ENCODE data around the gene TPRX1.

DNA sequence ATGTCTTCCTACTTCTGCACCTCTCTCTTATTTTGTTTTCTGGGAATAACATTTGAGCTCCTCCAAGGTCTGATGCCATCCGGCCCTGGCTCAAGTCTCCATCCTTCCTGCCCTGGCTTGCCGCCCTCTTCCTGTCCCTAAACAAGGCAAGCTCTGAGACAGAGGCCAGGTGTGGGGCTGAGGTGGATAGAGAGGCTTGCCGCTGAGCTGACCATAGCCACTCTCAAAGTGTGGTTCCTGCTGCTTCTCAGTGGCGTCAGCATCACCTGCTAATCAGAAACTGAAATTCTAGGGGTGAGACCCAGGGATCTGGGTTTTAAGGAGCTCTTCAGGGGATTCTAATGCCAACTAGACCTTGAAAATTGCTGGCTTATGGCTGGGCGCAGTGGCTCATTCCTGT is 48.7 kb upstream of the TPRX1 start:
- TF ChIP-seq, protein P1, sequence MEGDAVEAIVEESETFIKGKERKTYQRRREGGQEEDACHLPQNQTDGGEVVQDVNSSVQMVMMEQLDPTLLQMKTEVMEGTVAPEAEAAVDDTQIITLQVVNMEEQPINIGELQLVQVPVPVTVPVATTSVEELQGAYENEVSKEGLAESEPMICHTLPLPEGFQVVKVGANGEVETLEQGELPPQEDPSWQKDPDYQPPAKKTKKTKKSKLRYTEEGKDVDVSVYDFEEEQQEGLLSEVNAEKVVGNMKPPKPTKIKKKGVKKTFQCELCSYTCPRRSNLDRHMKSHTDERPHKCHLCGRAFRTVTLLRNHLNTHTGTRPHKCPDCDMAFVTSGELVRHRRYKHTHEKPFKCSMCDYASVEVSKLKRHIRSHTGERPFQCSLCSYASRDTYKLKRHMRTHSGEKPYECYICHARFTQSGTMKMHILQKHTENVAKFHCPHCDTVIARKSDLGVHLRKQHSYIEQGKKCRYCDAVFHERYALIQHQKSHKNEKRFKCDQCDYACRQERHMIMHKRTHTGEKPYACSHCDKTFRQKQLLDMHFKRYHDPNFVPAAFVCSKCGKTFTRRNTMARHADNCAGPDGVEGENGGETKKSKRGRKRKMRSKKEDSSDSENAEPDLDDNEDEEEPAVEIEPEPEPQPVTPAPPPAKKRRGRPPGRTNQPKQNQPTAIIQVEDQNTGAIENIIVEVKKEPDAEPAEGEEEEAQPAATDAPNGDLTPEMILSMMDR (conservative IDR thresholded peaks at IDR 0.05; ENCODE audit: low read depth, low read length) = no peak
- TF ChIP-seq POLR2A (IDR thresholded peaks at IDR 0.05; ENCODE audit: low read depth, low read length) (no peak), MXI1 (IDR thresholded peaks at IDR 0.05; ENCODE audit: borderline replicate concordance, low read depth, low read length) (no peak), RFX5 (IDR thresholded peaks at IDR 0.05; ENCODE audit: low read depth, low read length) (no peak), MAZ (IDR thresholded peaks at IDR 0.05; ENCODE audit: borderline replicate concordance, low read depth, low read length) (no peak), RAD21 (IDR thresholded peaks at IDR 0.05; ENCODE audit: low read length) (no peak), FOS (IDR thresholded peaks at IDR 0.05; ENCODE audit: low read depth, low read length) (no peak), SMC3 (IDR thresholded peaks at IDR 0.05; ENCODE audit: low read depth, low read length) (no peak), MAFK (IDR thresholded peaks at IDR 0.05; ENCODE audit: low read depth, low read length) (no peak)
- TF ChIP-seq, protein P2, sequence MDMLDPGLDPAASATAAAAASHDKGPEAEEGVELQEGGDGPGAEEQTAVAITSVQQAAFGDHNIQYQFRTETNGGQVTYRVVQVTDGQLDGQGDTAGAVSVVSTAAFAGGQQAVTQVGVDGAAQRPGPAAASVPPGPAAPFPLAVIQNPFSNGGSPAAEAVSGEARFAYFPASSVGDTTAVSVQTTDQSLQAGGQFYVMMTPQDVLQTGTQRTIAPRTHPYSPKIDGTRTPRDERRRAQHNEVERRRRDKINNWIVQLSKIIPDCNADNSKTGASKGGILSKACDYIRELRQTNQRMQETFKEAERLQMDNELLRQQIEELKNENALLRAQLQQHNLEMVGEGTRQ (IDR thresholded peaks at IDR 0.05; ENCODE audit: low read depth, low read length) = no peak
- TF ChIP-seq, protein P3, sequence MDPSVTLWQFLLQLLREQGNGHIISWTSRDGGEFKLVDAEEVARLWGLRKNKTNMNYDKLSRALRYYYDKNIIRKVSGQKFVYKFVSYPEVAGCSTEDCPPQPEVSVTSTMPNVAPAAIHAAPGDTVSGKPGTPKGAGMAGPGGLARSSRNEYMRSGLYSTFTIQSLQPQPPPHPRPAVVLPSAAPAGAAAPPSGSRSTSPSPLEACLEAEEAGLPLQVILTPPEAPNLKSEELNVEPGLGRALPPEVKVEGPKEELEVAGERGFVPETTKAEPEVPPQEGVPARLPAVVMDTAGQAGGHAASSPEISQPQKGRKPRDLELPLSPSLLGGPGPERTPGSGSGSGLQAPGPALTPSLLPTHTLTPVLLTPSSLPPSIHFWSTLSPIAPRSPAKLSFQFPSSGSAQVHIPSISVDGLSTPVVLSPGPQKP (IDR thresholded peaks at IDR 0.05; ENCODE audit: borderline replicate concordance, low read depth, low read length) = no peak

All from IMR-90 (cell line).